ENCODE results near the gene NLGN1.

The NLGN1 gene

GRCh38 chr3:174072675-174073074, 675.1 kb downstream of the NLGN1 start:
- DNase-seq (ENCODE audit: low read depth), result no peak
- no peak overlapping the region for H3K4me3 ChIP-seq (ENCODE audit: control insufficient read depth, low read depth, low read length)
- TF ChIP-seq CTCF (conservative IDR thresholded peaks at IDR 0.05; ENCODE audit: control insufficient read depth, insufficient read depth, low read depth, low read length), result no peak

- no peak for TF ChIP-seq CTCF (conservative IDR thresholded peaks at IDR 0.05; ENCODE audit: control insufficient read depth, insufficient read depth, low read depth, low read length)
- no peak for DNase-seq (ENCODE audit: low read depth)
- H3K4me3 ChIP-seq (ENCODE audit: control insufficient read depth, low read depth, low read length), result no peak overlapping the region
These were observed 686.2 kb downstream of the NLGN1 start for GRCh38 chr3:174083706-174084105.

- no peak for TF ChIP-seq CTCF (conservative IDR thresholded peaks at IDR 0.05; ENCODE audit: control insufficient read depth, insufficient read depth, low read depth, low read length)
- DNase-seq (ENCODE audit: low read depth), result no peak
- no peak overlapping the region for H3K4me3 ChIP-seq (ENCODE audit: control insufficient read depth, low read depth, low read length)
These were observed 692.0 kb downstream of the NLGN1 start for GRCh38 chr3:174089592-174089991.

GRCh38 chr3:174094669-174095068, 697.1 kb downstream of the NLGN1 start:
- no peak overlapping the region for H3K4me3 ChIP-seq (ENCODE audit: control insufficient read depth, low read depth, low read length)
- DNase-seq (ENCODE audit: low read depth), result no peak
- no peak for TF ChIP-seq CTCF (conservative IDR thresholded peaks at IDR 0.05; ENCODE audit: control insufficient read depth, insufficient read depth, low read depth, low read length)

- no peak for TF ChIP-seq CTCF (conservative IDR thresholded peaks at IDR 0.05; ENCODE audit: control insufficient read depth, insufficient read depth, low read depth, low read length)
- H3K4me3 ChIP-seq (ENCODE audit: control insufficient read depth, low read depth, low read length), result no peak overlapping the region
- DNase-seq (ENCODE audit: low read depth), result no peak
These were observed 700.1 kb downstream of the NLGN1 start for GRCh38 chr3:174097686-174098085.

GRCh38 chr3:174098746-174099145, 701.2 kb downstream of the NLGN1 start:
- TF ChIP-seq CTCF (conservative IDR thresholded peaks at IDR 0.05; ENCODE audit: control insufficient read depth, insufficient read depth, low read depth, low read length), result no peak
- peak; percentile 18 for DNase-seq (ENCODE audit: low read depth)
- H3K4me3 ChIP-seq (ENCODE audit: control insufficient read depth, low read depth, low read length), result no peak overlapping the region

GRCh38 chr3:174099724-174100123, 702.2 kb downstream of the NLGN1 start:
- H3K4me3 ChIP-seq (ENCODE audit: control insufficient read depth, low read depth, low read length), result no peak overlapping the region
- no peak for DNase-seq (ENCODE audit: low read depth)
- TF ChIP-seq CTCF (conservative IDR thresholded peaks at IDR 0.05; ENCODE audit: control insufficient read depth, insufficient read depth, low read depth, low read length), result no peak
